ENCODE data around the gene BEX1.
"Not testable (repeated sequence)": the region's sequence is repeated elsewhere in the genome, so short reads cannot be mapped to it uniquely, and the experiment has no call there.

The BEX1 gene

GRCh38 chrX:103063918-103064434, at the start of gene BEX1:
Gene BEX1 (minus strand): TSS chrX:103064171. CDS start chrX:103063274, 897 bp downstream.
- DNase-seq (ENCODE audit: low read depth): no peak

- not testable (repeated sequence) for DNase-seq (ENCODE audit: low read depth)
These were observed 45.5 kb upstream of the BEX1 start for GRCh38 chrX:103109497-103109896.

- no peak for DNase-seq (ENCODE audit: low read depth)
These were observed 43.9 kb upstream of the BEX1 start for GRCh38 chrX:103107836-103108235.

GRCh38 chrX:103107227-103107737, 43.3 kb upstream of the BEX1 start:
- DNase-seq (ENCODE audit: low read depth): not testable (repeated sequence)

- DNase-seq (ENCODE audit: low read depth): not testable (repeated sequence)
These were observed 40.4 kb upstream of the BEX1 start for GRCh38 chrX:103104370-103104769.

- DNase-seq (ENCODE audit: low read depth): not testable (repeated sequence)
These were observed 39.9 kb upstream of the BEX1 start for GRCh38 chrX:103103866-103104265.

- DNase-seq (ENCODE audit: low read depth): no peak
These were observed 37.5 kb upstream of the BEX1 start for GRCh38 chrX:103101299-103102042.

GRCh38 chrX:103100484-103100883, 36.5 kb upstream of the BEX1 start:
- DNase-seq (ENCODE audit: low read depth): no peak

- DNase-seq (ENCODE audit: low read depth): no peak
These were observed 35.7 kb upstream of the BEX1 start for GRCh38 chrX:103099691-103100090.

- no peak for DNase-seq (ENCODE audit: low read depth)
These were observed 34.5 kb upstream of the BEX1 start for GRCh38 chrX:103098488-103098887.

- no peak for DNase-seq (ENCODE audit: low read depth)
These were observed 29.0 kb upstream of the BEX1 start, which contains the start of gene NXF3 for GRCh38 chrX:103092942-103093341. Gene NXF3 (minus strand): TSS chrX:103093143. CDS start chrX:103093023, 120 bp downstream.

- DNase-seq (ENCODE audit: low read depth): no peak
These were observed 17.1 kb upstream of the BEX1 start for GRCh38 chrX:103081051-103081450.

GRCh38 chrX:103073467-103073866, 9.5 kb upstream of the BEX1 start:
- no peak for DNase-seq (ENCODE audit: low read depth)

GRCh38 chrX:103066606-103067005, 2.6 kb upstream of the BEX1 start:
- no peak for DNase-seq (ENCODE audit: low read depth)

- no peak for DNase-seq (ENCODE audit: low read depth)
These were observed 653 bp downstream of the BEX1 start for GRCh38 chrX:103063191-103063845.

- DNase-seq (ENCODE audit: low read depth): no peak
These were observed 2.5 kb downstream of the BEX1 start for GRCh38 chrX:103061486-103061885.

- DNase-seq (ENCODE audit: low read depth): no peak
These were observed 7.1 kb downstream of the BEX1 start for GRCh38 chrX:103056902-103057301.

GRCh38 chrX:103052625-103053024, 11.3 kb downstream of the BEX1 start:
- DNase-seq (ENCODE audit: low read depth): no peak

GRCh38 chrX:103051260-103051789, 12.6 kb downstream of the BEX1 start:
- no peak for DNase-seq (ENCODE audit: low read depth)

- not testable (repeated sequence) for DNase-seq (ENCODE audit: low read depth)
These were observed 30.6 kb downstream of the BEX1 start for GRCh38 chrX:103033371-103033770.

GRCh38 chrX:103017542-103017941, 46.4 kb downstream of the BEX1 start:
- DNase-seq (ENCODE audit: low read depth): no peak

- no peak for DNase-seq (ENCODE audit: low read depth)
These were observed 51.0 kb downstream of the BEX1 start for GRCh38 chrX:103012945-103013344.

Data from non-pigmented ciliary epithelial cell (primary cell).